Activated CD4-positive, alpha-beta T cell treated with anti-CD3 and anti-CD28 coated beads, Interleukin-2, amount 50 U/mL, for 16 hours (primary cell): ENCODE measurements around the gene PTTG1IP.
"Not testable (repeated sequence)": the region's sequence is repeated elsewhere in the genome, so short reads cannot be mapped to it uniquely, and the experiment has no call there.

ENCODE experiments used
- DNase-seq: peaks from one replicate; pipeline ENCODE4 v3.0.0-alpha.2; 2020

Gene PTTG1IP

DNA sequence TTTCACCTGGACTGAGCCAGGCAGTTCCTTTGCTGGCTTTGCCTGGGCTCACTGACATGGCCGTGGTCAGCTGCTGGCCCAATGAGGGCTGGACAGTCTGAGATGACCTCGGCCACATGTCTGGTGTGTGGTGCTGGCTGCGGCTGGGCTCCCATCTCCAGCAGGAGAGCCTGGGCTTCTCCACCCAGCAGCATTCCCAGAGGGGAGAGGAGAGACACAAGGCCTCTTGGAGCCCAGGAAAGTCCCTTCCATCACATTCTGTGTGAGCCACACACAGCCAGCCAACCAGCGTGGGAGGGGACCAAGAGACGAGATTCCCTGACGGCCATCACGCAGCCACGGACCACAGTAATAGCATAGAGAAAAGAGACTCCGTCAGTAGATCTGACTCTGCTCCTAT, 34.5 kb downstream of the PTTG1IP start:
- no peak for DNase-seq

DNA sequence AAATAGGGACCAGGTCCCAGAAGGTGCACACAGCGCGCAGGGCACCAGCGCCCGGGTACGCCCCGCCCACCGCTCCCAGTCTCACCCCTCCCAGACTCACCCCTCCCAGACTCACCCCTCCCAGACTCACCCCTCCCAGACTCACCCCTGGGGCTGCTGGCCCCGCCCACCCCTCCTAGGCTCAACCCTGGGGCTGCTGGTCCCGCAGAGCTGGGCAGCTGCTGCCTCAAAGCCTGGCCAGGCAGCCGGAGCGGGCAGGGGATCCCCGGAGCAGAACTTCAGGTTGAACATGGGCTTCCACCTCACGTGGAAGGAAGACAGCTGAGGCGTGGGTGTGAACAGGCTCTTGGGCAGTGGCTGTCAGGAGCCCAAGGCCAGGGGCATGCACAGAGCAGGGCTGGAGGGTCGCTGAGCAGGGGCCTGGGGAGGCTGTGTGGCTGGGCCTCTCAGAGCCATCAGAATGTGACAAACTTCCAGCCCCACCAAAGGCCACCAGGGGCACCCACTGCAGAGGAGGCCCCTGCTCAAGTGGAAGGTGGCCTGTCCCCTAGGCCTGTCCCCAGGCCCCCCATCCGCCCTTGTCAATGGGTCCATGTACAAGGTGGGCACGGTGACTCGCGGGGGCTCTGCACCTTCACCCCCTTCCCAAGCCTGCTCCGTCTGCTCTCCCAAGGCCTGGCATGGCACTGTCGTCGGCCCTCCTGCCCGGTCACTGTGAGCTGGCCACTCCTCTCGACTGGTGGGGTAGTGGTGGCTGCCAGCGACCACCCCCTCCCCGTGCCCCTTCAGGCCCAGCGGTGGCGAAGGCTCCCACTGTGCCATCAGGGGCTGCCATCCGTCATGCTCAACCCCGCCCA, 35.2 kb downstream of the PTTG1IP start:
- DNase-seq, result no peak

DNA sequence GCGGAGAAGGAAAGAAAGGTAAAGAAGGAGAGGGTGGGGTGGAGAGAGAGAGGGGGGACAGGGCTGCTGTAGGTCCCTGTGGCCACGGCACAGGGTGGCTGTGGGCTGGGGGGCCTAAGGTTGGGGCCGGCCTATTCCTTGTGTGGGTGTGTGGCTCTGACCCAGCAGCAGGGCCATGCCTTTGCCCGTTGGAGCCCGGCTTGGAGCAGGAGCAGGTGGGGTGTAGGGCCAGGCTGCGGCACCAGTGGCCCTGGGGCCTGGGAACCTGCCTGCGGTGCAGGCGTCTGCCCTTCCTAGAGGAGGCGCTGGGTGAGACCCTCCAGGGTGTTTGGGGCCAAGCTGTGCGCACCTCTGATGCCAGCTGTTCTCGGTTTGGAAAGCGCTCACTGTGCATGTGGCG, 36.0 kb downstream of the PTTG1IP start:
- no peak for DNase-seq

DNA sequence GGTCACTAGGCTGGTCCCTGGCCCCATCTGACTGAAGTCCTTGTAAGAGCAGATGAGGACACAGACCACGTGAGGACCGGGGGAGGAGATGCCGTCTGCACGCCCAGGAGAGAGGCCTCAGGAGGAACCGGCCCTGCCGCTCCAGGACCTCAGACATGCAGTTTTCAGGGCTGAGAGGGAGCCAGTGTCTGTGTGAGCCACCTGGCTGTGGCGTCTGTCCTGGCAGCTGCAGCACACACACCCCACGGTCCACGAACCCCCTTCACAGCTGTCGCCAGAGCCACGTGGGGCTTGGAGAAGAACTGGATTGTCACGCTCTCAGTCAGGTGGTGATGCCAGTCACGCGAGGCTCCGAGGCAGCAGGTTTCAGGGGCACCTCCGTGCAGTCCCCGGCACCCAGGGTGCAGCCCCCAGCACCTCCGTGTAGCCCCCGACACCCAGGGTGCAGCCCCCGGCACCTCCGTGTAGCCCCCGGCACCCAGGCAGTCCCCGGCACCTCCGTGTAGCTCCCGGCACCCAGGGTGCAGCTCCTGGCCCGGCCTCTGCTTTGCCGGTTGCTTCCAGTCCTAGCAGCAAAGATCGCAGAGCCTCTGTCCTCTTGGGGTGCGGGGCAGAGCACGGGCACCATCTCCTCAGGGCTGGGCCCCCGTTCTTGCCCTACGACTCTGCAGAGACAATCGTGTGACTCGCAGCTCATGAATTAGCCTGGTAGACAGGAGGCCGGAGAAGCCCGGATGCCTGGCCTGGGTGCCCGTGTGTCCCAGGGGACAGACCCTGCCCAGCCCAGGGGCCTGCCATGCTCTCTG, 36.6 kb downstream of the PTTG1IP start:
- no peak for DNase-seq

DNA sequence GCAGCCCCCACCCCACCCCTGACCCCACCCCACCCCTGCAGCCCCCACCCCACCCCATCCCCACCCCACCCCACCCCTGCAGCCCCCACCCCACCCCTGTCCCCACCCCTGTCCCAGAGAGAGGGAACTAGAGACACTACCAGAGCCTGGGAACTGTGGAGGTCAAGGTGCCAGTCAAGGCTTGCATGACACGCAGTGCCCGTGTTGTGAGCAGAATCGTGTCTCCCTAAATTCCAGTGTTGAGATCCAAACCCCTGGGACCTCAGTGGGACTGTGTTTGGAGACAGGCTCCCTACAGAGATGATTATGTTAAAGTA, 37.2 kb downstream of the PTTG1IP start:
- DNase-seq, result no peak

DNA sequence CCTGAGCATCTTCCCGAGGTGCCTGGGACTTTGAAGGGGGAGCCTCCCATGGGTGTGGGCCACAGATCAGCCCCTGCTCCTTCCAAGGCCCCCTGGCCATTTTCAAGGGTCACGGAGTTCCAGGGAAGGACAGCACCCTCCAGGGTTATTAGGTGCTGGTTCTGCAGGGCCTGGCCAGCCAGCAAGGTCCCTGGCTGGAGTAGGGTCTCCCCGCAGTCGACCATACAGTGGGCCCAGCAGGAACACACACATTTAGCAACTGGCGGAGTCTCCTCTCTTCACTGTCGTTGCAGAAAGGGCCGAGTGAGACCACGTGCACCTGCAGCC, 37.9 kb downstream of the PTTG1IP start:
- no peak for DNase-seq

DNA sequence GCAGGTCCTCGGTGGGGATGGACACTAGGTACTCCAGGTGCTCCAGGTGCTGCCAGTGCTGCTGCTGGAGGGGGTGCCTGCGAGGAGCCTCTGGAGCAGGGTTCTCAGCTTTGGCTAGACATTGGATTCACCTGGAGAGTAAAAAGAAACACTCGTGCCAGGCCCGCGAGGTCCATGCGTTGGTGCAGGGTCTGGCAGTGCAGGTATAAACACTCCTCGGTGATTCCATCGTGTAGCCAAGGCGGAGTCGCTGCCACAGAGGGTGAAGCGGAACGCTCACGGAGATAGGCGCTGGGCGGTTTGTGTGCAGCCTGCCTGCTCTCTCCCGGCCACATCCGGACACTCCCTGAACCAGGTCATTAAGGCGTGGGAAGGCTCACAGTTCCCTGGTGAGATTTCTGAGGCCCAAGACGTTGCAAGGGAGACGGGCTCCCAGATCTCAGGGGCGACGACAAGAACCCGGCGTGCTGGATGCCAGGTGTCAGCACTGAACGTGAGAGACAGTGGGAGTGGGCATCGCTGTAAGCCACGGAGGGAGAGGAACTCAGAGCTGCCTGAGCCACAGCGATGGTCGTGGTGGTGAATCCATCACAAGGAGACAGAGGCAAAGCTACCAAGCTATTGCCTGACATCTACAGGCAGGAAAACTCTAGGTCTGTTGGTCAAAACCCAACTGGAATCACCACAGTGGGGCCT, 38.4 kb downstream of the PTTG1IP start:
- no peak for DNase-seq

DNA sequence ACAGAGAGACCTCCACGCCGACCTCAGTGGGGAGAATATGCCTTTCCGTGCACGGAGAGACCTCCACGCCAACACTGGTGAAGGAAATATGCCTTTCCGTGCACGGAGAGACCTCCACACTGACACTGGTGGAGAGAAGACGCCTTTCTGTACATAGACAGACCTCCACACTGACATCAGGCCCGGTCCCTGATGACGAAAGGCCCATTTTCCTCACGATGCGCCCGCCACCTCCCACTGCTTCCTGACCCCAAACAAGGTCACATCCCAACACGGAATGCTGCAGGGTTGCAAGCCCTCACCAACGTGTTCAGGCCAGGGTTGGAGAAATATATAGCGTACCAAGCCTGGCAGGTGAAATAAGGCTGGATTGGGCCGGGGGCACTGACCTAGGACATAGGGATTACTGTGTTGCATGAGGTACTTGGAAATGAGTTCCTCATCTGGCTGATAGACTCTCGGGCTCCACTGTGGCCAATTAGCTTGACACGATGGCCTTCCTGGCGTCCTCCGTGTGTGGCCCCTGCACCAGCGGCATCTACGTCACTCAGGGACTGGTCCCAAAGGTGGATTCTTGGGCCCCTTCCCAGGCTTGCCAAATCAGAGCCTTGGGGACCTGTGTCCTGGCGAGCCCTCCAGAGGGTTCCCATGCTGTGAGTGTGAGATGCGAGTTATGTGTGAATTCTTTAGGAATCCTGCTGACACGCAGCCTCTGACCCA, 39.1 kb downstream of the PTTG1IP start:
- no peak for DNase-seq

DNA sequence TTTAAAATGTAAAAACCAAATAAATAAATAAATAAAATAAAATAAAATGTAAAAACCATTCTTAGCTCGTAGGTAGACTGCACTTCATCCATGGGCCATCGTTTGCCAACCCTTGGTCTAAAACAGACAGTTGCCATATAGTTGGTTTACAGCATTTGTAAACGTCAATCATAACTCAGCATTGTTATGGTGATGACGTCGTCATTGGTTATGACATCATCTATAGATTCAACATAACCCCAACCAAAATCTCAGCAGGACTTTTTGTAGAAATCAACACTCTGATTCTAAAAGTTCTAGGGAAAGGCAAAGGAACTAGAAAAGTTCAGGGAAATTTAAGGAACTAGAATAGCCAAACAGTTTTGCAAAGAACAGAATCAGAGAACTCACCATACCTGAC, 39.8 kb downstream of the PTTG1IP start:
- no peak for DNase-seq

DNA sequence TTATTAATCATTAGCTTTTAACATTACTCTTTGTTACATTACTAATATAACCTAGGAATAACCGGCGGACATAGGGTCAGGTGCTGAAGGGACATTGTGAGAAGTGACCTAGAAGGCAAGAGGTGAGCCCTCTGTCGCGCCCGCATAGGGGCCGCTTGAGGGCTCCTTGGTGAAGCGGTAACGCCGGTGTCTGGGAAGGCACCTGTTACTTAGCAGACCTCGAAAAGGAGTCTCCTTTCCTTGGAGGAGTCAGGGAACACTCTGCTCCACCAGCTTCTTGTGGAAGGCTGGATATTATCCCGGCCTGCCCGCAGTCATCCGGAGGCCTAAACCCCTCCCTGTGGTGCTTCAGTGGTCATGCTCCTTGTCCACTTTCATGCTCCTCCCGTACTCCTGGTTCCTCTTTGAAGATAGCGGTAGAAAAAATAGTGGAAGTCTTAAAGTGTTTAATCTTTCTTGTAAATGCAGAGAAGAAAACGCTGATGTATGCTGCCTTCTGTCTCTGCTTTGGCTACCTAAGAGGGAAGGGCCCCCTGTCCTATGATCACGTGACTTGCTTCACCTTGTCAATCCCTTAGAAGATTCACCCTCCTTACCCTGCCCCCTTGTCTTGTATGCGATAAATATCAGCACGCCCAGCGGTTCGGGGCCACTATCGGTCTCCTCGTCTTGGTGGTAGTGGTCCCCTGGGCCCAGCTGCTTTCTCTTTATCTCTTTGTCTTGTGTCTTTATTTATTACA, 40.8 kb downstream of the PTTG1IP start:
- DNase-seq, result not testable (repeated sequence)

DNA sequence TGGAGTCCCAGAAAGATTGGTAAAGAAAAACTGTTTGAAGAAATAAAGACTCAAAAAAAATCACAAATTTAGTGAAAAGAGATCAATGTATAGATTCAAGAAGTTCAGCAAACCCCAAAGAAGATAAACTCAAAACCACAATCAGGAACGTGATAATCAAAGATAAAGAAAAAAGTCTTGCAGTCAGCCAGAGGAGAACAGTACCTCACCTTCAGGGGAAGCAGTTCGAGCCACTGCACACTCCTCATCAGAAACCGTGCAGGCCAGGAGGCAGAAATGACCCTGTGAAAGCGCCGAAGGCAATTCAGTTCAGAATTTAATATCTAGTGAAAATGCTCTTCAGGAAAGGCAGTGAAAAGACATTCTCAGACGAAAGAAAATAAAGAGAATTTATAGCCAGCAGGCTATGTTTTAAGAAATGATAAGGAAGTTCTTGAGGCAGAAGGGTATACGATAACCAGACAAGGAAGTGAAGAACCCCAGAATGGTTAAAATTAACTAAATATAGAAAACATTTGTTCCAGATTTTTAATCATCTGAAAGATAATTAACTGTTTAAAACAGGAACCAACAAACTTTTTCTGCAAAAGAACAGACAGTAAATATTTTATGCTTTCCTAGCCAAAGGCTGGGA, 42.1 kb downstream of the PTTG1IP start:
- DNase-seq, result no peak

DNA sequence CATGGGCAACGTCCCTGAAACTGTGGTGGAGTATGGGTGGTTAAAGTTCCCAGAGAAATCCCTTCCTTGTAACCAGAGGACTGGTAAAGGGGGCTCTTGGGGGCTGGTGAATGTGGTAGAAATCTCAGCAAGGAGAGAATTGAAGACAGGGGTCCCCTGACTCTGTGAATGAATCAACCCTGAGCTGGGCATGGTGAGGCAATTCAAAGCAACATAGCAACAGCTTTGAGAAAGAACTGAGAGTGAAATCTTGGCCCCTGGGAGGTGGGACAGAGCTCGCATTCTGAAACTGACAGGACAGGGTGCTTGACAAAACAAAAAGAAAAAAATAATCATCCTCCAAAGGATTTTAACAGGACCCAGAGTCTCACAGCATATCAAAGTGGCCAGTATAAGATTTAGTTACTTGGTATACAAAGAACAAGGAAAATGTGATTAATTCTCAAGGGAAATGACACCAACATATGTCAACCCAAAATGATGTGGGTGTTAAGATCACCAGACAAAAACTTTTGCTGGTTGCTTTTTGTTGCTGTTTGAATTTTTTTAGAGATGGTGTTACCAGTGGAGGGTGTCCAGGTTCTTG, 43.9 kb downstream of the PTTG1IP start:
- DNase-seq, result no peak

DNA sequence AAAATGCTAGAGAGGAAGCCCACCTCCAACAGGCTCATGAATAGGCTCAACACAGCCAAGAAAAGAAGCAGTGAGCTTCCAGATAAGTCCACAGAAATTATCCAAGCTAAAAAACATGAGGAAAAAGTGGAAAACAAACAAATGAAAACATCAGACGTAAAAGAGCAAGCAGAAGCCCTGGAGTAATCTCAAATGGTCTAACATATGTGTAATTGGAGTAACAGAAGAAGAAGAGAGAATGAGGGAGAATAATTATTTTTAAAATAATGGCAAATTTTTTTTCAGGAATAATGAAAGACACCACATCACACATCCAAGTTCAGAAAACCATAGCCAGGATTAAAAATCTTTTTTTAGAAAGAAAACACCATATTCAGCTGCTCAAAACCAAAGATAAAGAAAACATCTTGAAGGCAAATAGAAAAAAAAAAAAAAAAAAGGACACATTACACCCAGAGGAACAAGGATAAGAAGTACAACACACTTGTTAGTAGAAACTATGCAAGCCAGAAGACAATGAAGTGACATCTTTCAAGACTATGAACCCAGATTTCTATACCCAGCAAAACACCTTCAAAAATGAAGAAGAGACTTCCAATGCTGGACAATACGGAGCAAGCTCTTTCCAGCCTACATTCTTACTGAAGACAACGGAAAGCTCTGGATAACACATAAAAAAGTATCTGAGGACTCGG, 45.0 kb downstream of the PTTG1IP start:
- DNase-seq, result no peak

DNA sequence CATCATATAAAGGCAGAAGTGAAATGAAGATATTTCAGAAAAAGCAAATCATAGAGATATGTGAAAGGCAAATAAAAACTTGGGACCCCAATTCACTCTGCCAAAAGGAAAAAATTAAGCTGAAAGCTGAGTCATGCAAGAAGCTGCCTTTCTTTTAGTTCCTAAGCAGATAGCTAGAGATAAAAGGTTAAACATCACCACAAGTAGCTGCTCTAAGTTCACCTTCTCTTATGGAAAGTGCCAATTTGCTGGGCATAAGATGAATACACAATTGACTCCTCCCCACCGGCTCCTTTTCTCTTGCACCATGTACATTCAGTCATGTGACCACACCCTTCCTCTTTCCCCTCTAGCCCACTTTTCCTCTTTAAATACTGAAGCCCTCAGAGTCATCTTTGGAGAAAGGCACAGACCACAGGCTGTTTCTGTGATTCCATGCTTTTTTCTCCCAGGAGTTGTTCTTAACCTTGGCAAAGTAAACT, 50.3 kb downstream of the PTTG1IP start:
- no peak for DNase-seq

DNA sequence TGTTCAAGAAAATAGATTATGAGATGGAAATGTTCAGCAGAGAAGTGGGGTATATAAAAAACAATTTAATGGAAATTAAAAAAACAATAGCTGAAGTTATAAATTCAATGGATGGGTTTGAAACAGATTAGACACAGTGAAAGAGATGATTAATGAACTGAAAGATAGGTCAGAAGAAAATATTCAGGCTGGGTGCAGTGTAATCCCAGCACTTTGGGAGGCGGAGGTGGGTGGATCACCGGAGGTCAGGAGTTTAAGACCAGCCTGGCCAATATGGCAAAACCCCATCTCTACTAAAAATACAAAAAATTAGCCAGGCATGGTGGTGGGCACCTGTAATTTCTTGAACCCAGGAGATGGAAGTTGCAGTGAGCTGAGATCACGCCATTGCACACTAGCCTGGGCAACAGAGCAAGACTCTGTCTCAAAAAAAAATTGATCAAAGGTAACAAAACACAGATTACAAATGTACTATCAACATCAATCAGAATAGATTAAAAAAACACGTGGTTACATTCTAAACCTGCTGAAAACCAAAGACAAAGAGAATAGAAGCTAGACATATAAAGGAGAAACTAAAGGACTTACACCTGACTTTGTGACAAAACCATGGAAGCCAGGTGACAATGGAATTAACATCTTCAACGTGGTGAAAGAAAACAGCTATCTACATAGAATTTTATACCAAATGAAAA, 50.9 kb downstream of the PTTG1IP start:
- no peak for DNase-seq

DNA sequence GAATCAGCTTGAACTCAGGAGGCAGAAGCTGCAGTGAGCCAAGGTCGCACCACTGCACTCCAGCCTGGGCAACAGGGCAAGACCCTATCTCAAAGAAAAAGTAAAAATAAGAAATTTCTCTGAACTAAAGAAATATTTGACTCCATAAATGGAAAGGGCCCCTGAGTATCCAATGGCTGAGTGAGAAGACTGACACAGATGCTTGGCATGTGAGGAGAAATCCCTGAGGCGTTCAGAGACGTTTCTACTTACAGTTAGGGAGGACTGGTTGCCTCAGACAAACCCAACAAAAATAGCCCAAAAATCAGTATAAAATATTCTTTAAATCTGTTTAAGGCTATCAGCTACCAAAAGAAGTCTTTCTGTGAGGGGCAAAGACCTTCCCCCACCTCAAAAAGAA, 52.6 kb downstream of the PTTG1IP start:
- DNase-seq, result no peak

DNA sequence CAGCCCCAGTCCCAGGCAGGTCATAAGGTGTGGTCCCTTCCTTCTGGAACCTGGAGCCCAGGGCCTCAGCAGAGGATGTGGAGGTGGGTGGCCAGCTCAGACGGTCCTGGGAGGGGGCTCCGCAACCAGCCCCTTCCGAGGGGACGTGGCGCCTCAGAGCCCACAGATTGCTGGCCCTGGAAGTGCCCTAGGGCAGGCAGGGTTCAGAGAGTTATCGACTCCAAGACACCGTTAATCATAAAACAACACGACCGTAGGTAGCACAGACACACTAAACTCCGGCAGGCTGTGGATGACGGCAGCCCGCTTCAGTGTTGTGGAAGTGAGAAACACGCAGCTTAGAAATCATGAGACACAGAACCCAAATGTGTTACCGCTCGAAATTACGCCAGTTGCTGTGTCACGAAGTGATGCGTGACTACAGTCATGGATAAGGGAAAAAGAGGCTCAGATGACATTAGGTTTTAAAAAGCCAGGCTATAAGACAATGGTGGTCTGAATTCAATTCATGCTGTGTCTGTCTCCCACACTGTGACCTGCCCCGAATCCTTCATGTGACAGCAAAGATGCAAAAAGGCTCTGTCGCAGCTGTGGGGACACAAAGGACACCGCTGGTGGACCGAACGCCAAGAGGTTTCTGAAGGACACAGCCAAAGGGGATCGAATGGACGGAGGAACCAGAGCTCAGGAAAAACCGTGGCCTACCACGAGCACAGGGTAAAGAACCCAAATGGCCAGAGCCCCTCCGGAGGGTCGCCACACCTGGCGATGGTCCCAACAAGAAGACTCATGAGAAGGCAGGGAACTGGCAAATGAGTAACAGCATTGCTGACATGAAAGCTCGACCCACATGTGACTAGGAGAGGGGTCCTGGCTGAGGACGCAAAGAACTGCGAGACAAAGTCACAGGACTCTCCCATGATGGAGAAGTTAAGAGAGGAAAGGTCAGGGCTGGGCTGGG, 53.9 kb downstream of the PTTG1IP start:
- no peak for DNase-seq

DNA sequence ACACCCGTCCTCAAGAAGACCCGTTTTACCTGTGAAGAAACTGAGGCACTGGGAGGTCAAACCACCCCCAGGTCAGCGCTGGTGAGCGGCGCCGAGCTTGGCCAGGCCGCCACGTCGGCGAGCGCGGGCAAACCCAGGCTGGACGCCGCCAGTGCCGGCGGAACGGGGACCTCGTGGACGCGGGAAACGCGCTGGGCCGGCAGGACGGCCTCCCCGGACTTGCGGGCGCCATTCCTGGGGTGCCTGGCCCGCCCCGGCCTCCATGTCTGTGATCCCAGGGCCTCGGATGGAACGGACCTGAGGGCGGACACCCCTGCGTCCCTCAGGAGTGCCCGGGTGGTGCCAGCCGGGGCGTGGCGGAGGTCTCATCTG, 54.9 kb downstream of the PTTG1IP start:
- DNase-seq, result no peak
